Activated CD4-positive, alpha-beta T cell treated with anti-CD3 and anti-CD28 coated beads, Interleukin-10, Interleukin-2, amounts not matched to agents 100 ng/mL and 50 ng/mL, durations not matched to agents 16 hours and 8 hours (primary cell): ENCODE measurements around the gene CPNE6.
"Not testable (repeated sequence)": the region's sequence is repeated elsewhere in the genome, so short reads cannot be mapped to it uniquely, and the experiment has no call there.

Experiments
- DNase-seq: peaks from one replicate; pipeline ENCODE4 v3.0.0-alpha.2; 2020

CPNE6 gene

GRCh38 chr14:24088095-24088494 lies 16.7 kb downstream of the CPNE6 start:
- DNase-seq, result no peak

GRCh38 chr14:24089890-24090289 lies 18.5 kb downstream of the CPNE6 start:
- DNase-seq, result no peak

- no peak for DNase-seq
Measured at GRCh38 chr14:24092110-24092504, 20.7 kb downstream of the CPNE6 start.

DNA sequence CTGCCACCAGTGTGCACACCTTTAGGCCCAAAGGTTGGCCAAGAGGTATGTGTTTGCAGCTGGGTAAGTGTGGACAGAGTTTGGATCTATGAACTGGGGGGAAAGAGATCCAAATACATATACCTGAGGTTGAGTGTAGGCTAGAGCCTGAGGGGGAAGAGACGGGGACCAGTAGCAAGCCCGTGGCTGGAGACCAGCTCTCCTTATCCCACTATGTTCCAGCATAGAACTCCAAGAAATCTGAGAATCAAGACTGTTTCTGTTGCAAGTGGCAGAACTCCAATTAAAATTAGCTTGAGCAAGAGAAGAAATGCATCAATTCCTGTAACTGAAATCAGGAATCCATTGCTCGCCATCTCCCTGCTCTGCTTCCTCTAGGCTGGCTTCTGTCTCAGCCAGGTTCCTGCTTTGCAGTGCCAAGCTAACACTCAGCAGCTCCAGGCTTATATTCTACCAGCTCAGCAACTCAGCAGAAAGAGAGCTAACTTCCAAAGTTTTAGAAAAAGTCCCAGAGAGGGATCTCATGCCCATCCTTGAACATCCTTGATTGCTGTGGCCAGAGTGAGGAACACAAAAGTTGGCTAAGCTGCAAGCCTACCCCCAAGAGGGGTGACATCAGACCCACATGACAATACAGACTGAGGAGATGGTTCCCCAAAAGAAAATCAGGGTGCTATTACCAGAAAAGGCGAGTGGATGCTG lies 21.3 kb downstream of the CPNE6 start:
- DNase-seq, result no peak

GRCh38 chr14:24093207-24093900 lies 22.0 kb downstream of the CPNE6 start:
- no peak for DNase-seq

DNA sequence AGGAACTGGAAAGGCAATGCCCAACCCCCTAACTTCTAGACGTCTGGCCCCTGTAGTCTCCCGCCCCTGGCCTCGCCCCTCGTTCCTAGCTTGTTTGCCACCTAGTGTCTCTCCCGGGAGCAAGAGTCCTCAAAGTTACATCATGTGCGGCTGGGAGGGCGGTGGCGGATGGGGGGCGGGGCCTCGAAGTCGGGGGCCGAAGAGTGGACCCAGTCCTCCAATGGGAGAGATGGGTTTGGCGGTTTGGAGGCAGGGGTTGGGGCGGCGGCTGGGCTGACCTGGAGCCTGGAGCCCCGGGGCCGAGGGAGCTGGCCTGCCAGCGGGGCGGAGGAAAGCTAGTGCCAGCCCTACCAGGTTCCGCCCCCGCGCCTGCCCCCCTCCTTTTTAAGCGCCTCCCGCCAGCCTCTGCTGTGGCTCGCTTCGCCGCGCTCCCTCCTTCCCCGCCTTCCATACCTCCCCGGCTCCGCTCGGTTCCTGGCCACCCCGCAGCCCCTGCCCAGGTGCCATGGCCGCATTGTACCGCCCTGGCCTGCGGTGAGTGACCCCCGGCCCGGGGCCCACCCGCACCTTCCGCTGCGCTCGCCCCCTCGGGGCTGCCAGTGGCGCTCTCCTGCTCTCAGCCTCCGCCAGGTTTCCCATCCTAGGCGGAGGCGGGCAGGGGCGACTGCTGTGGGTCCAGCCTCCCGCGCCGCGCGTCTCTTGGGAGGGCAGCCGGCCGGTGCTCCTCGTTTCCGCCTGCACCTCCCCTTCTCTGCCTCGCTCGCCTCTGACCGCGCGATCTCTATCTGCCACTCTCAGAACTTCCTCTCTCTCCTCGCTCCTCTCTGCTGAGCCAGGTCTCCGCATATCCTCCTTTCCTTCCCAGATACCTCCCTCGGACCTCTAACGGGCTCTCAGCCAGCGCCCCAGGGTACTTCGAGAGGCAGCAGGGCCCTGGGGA lies 22.8 kb downstream of the CPNE6 start, which contains the start of gene PCK2:
Gene PCK2, plus strand, starts transcription at position 411 of the 940 bp plus-strand sequence. Its CDS starts 95 bp downstream, at position 506.
- DNase-seq, result peak; percentile 96

DNA sequence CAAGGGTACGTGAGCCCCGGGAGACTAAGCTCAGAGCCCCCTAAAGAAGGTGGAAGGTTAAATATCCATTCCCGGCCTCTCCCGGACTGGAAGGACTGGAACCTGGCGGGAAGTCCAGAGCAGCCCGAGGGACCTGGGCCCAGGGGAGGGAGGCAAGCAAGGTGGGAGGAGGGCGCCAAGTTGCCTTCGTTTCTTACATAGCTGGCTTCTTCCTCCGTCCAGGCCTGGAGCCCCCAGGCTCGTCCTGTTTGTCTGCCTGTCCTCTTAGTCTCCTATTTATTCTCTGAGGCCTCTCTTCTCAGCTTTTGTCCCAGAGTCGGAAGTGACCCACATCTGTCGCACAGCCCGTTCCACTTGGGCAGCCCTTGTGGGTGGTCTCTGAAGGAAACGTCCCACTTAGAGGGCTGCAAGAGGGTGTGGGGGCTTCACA lies 23.5 kb downstream of the CPNE6 start:
- peak; percentile 11 for DNase-seq

GRCh38 chr14:24095271-24096068 lies 24.1 kb downstream of the CPNE6 start:
- peak; percentile 80 for DNase-seq

DNA sequence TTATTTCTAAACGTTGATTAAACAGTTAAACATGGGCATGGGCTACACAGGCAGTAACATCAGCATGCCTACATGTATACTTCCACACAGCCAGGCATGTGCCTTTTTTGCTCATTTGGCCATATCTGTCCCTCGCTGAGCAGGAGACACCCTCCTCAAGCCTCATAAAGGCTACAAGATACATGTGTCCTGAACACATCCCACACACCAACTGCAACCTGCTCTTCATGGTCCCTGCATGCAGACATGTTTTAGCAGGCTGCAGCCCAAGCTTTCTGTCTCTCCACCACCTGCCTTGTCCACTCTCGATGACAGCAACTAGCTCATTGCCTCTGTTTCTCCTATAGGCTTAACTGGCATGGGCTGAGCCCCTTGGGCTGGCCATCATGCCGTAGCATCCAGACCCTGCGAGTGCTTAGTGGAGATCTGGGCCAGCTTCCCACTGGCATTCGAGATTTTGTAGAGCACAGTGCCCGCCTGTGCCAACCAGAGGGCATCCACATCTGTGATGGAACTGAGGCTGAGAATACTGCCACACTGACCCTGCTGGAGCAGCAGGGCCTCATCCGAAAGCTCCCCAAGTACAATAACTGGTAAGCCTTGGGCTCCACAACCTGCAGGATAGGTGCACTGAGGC lies 25.3 kb downstream of the CPNE6 start:
- DNase-seq, result no peak

DNA sequence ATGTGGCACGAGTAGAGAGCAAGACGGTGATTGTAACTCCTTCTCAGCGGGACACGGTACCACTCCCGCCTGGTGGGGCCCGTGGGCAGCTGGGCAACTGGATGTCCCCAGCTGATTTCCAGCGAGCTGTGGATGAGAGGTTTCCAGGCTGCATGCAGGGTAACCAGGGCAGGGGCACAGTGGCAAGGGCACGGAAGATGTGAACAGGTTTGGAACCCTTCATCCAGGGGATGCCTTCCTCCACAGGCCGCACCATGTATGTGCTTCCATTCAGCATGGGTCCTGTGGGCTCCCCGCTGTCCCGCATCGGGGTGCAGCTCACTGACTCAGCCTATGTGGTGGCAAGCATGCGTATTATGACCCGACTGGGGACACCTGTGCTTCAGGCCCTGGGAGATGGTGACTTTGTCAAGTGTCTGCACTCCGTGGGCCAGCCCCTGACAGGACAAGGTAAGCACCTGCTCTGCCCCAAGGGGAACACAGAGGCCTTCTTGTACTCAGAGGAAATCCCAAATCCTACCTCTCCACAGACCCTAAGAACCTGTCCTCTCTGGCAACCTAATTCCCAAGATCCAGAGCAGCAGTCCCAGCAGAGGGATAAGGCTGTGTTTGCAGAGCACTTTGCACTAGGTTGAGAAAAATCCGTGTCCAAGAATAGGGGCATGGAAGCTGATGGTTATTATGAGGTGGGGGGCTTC lies 27.0 kb downstream of the CPNE6 start:
- DNase-seq, result no peak

- DNase-seq, result no peak
Measured at GRCh38 chr14:24098927-24099813, 27.8 kb downstream of the CPNE6 start.

- no peak for DNase-seq
Measured at GRCh38 chr14:24100197-24100981, 29.0 kb downstream of the CPNE6 start.

- DNase-seq, result no peak
Measured at GRCh38 chr14:24100982-24101494, 29.7 kb downstream of the CPNE6 start.

GRCh38 chr14:24102357-24103048 lies 31.1 kb downstream of the CPNE6 start:
- DNase-seq, result no peak

GRCh38 chr14:24103451-24103850 lies 32.1 kb downstream of the CPNE6 start:
- DNase-seq, result no peak

DNA sequence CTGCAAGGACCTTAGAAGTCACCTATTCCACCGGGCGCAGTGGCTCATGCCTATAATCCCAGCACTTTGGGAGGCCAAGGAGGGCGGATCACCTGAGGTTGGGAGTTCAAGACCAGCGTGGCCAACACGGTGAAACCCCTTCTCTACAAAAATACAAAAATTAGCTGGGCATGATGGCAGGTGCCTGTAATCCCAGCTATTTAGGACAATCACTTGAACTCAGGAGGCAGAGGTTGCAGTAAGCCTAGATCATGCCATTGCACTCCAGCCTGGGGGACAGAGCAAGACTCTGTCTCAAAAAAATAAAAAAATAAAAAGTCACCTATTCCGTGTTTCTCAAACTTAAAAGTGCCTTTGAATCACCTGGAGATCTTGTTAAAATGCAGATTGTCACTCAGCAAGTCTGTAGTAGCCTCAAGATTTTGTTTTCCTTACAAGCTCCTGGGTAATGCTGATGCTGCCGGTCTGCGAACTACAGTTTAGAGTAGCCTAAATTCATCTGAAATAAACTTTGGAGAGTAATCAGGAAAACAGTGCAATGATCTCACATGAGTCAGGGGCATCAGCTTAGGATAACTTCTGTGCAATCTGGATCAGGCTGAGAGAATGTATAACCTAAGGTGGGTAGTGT lies 34.4 kb downstream of the CPNE6 start:
- not testable (repeated sequence) for DNase-seq

DNA sequence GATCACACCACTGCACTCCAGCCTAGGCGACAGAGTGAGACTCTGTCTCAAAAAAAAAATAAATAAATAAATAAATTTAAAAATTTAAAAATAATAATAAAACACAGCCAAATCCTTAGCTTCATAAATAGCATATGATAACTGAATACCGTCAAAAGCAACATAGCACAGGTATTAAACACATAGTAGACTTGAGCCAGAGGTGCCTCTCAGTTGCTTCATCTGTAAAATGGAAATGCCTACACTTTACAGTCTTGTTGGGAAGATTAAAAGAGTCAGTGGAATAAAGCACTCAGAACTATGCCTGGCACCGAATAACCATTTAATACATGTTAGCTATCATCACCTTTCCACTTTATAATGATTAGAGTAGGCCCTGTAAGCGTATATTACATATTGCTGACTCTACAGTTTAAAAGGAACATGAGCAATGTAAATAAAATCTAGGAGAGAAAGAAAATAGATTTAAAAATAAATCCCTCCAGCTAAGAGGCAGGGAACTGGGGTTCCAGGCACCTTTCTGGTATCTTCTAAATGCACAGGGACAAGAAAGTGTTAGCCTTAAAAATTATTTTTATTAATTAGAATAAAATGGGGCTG lies 35.4 kb downstream of the CPNE6 start:
- no peak for DNase-seq
